GM19395 (cell line): ENCODE results near the gene OSBPL10.
A peak's percentile ranks its signal among the peaks of the same experiment; 100 is the strongest.
"Not testable (repeated sequence)": the region's sequence is repeated elsewhere in the genome, so short reads cannot be mapped to it uniquely, and the experiment has no call there.

Source experiments
- ATAC-seq: cut with Tn5 transposase; IDR thresholded peaks from one replicate; pipeline ENCODE4 v1.9.1; 2021; ENCODE audit warnings: mild to moderate bottlenecking, moderate library complexity; ENCODE audit not compliant: unreplicated experiment

Gene OSBPL10

DNA sequence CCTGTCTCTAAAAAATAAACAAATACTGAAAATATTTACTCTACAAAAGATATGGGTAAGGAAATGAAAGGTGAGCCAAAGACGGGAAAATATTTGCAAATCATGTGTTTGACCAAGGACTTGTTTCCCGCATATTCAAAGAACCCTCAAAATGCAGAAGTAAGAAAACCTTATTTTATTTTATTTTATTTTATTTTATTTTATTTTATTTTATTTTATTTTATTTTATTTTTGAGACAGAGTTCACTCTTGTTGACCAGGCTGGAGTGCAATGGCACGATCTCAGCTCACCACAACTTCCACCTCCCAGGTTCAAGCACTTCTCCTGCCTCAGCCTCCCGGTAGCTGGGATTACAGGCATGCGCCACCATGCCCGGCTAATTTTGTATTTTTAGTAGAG, 11.9 kb upstream of the OSBPL10 start:
- not testable (repeated sequence) for ATAC-seq

DNA sequence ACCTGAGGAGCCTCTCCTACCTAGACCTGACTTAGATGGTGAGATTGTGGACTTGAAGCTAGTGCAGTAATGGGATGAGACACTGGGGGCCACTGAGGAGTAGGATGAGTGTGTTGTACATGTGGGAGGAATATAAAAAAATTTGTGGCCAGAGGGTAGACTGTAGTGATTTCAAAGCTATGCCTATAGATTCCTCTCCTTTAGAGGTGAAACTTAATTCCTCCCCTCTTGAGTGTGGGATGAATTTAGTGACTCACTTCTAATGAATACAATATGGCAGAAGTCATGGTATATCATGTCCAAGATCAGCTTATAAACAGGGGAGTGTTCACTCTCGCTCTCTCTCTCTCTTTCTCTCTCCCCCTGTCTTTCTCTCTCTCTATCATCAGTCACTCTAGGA, 7.2 kb upstream of the OSBPL10 start:
- ATAC-seq, result no peak

DNA sequence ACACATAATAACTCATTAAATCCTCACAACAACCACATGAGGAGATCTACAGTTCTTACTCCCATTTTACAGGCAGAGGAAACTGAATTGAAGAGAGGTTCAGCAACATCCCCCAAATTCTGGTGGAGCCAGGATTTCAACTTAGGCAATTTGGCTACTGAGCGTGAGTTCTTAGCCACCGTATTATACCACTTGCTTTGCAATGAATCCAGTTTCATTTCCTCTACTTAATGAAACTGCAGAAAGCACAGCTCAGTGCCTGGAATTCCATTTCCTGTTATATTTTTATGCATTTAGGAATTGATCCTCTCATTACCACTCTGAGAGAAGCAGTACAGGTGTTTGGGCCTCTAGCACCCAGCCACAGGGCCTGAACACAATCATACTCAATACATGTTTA, 4.8 kb upstream of the OSBPL10 start:
- ATAC-seq, result no peak

DNA sequence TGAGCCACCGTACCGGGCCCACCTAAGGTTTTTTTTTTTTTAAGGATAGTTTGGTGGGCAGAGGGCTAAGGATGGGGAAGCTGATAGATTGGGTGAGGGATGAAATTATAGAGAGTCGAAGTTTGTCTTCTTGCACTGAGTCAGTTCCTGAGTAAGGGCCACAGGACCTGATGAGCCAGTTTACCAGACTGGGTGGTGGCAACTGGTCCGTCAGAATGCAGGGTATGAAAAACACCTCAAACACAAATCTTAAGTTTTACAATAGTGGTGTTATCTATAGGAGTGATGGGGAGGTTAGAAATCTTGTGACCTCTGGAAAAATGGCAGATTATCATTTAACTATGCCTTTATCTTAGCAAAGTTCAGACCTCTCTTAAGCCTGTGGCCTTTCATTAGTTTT, 3.3 kb upstream of the OSBPL10 start:
- no peak for ATAC-seq

DNA sequence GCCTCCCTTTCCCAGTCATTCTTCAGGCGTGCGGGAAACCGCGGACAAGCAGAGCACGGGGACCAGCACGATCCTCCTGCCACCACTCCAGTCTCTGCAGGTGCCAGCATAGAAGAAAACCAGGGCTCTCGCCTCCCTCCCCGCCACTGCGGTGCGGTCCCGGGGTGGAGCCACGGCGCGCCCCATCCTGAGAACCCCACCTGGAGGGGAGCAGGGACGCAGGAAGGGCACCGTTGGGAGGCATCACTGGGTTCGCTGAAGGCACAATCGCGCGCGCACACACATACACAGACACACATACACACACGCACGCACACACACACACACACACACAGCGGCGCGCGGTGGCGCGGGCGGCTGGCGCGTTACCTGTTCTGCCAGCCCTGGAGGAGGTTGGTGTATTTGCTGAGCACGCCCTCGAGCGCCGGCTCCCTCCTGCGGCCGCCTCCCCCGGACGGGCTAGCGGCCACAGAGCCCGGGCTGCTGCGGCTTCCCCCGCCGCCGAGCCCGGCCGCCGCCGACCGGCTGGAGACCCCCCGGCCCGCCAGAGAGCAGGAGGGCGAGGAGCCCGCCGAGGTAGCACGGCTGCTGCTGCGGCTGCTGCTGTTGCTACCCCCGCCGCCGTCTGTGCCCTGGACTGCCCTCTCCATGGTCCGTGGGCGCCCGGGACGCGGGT, 394 bp downstream of the OSBPL10 start:
- ATAC-seq, result peak; percentile 48

DNA sequence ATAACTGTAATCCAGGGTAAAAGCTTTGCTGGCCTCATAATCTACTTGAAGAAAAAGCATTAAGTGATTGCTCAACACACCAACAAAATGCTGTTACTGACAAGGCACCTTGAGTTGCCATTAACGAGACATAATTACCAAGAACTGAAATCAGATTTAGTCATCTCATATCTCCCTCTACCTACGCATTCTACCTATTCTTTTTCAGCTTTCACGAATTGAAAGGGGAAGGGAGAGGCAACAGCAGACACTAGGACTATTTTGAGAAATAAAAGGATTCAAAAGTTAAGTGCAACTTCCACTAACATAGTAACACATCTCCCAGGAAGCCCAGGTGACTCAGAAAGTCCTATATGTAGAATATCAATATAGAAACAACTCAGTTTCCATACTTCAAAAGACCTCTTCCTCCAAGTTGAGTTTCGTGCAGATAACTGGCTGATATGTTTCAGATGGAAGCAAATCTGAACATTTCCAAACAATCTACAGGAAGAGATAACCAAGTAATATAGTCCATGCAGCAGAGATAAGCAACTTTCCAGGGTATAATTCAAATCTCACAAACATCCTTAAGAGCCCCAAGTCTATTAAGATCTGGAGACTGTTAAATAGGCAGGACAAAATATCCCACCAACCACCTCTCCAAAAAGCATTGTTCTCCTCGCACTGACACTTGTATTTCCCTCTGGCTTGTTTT, 1.9 kb downstream of the OSBPL10 start:
- peak; percentile 66 for ATAC-seq

DNA sequence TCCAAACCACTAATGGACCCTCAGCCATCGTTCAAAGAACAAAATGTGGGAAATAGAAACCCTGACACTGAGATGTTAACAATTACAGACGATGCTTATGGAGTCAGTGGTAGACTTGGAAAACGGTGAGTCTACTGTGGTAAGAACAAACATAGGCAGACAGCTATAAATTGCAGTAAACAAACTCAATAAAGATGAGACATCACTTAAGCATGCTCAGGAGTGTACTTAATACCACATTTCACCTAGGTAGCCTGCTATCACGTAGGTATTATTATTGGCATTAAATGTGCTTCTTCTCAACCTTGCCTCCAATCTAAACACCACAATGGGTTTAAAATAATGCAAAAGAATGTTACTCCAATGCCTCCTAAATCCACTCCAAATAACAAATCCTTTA, 2.5 kb downstream of the OSBPL10 start:
- ATAC-seq, result no peak

DNA sequence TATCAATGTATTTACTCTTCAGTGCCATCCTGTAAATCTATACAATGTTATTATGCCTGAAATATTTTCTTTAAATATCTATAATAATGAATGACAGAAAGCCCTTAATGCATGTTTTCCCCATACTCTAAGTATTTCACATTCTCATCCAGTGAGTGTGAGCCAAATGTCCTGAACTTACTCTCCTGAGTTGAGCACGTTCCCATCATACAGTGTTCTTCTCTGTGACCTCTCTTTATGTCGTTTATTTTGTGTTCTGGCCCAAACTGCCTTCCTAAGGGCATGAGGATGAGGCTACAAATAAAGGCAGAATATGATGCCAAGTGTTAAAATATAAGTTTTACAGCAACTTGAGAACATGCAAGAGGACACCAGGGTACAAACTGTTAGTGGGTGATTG, 3.3 kb downstream of the OSBPL10 start:
- no peak for ATAC-seq

DNA sequence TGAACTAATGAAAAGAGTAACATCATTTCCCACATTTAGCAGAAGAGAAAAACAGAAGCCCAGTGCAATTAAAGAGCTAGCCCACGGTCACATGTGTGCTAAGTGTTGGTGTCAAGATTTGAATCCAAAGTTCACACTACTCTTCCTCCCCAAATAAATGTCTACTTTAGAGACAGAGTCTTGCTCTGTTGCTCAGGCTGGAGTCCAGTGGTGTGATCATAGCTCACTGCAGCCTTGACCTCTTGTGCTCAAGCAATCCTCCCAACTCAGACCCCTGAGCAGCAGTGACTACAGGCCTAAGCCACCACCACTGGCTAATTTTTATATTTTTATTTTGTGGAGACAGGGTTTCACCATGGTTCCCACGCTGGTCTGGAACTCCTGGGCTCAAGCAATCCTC, 4.8 kb downstream of the OSBPL10 start:
- no peak for ATAC-seq

DNA sequence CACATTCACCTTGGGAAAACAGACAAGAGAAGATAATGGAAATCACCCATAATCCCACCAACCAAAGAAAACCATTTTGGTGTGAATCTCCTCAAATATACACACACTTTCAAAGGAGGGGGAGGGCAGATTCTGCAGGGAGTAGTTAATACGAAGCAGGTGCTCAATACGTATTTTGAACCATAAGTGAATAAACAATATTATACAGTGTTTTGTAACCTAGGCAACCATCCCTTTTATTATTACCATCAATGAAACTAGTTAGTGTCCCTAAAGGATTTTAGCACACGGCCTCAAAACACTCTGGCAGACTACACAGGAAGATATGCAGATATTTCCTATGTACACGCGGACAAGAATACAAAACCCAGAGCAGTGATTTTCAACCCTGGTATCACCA, 6.1 kb downstream of the OSBPL10 start:
- no peak for ATAC-seq

DNA sequence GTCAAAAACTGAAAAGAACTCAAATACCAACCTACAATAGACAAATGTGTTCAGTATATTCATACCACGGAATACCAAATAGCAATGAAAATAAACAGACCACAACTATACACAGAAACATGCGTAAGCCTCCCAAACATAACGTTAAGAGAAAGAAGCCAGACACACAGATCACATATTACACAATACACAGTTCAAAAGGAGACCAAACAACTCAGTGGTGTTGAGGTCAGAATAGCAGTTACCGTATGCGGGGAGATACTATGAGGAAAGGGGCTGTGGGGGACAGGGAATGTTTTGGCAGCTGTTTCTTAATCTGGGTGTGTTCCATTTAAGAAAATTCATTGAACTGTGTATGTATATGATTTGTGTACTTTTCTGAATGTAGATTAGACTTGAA, 6.6 kb downstream of the OSBPL10 start:
- no peak for ATAC-seq

DNA sequence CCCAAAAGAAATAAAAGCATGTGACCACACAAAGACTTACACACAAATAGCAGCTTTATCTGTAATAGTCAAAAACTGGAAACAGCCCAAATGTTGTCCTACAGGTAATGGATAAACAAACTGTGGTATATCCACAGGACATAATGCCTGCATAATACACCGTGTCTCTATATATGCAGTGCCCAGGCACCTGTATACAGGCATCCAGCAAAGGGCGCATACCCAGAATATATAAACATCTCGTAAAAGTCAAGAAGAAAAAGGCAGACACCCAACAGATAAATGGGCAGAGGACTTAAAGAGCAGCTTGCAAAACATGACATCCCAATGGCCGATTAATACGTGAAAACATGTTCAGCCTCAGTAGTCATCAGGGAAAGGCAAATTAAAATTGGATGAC, 7.2 kb downstream of the OSBPL10 start:
- ATAC-seq, result no peak

DNA sequence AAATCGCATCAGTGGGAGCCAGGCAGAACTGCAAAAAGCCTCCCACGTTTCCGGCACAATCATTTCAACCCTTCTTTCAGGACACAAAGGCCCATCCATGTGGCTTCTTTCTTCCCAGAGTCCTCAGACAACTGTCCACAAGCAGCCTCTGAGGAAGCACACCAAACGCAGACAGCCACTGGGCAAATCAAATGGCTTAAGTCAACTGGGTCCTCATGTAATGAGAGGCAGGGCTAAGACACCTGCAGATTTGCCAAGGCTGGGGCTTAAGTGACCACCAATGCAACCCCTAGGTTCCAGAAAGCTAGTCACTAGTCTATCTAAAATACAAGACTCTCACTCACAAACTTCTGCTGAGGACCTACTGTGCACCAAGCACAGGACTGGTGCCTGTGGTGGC, 8.0 kb downstream of the OSBPL10 start:
- no peak for ATAC-seq

DNA sequence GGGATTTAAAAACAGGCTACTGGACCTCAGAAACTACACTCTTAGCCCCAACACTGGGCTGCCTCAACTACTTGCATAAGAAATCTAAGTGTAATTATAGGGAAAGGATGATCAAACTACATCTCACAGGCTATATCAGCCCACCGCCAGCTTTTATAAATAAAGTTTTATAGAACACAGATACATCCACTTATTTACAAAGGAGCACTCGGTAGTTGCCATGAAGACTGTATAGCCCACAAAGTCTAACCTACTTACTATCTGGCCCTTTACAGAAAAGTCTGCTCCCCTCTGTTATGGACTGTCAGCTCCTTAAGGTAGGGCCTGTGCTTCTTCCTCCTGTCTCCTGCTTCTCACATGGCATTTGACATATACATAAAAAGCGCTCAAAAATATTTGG, 9.5 kb downstream of the OSBPL10 start:
- no peak for ATAC-seq

DNA sequence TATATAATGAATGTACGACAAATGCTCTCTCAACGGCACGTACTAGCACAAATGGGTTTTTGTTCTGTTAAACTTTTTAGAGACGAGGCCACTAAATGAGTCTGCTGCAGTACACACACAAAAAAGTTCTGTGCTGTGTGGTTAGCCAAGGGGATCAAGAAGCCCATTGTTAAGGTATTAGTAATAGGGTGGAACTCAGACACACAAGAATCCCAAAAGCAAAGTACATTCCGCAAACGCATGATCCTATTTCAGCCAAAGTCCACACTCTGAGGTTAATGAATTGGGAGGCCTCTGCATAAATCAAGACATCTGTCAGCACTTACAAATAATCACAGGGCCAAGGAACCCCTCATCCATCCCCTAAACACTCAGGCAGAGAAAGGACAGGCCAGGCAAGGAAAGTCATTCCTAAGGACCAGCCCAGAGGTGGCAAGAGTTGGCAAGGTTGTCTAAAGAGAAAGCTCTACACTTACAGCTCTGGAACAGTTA, 12.1 kb downstream of the OSBPL10 start:
- no peak for ATAC-seq

DNA sequence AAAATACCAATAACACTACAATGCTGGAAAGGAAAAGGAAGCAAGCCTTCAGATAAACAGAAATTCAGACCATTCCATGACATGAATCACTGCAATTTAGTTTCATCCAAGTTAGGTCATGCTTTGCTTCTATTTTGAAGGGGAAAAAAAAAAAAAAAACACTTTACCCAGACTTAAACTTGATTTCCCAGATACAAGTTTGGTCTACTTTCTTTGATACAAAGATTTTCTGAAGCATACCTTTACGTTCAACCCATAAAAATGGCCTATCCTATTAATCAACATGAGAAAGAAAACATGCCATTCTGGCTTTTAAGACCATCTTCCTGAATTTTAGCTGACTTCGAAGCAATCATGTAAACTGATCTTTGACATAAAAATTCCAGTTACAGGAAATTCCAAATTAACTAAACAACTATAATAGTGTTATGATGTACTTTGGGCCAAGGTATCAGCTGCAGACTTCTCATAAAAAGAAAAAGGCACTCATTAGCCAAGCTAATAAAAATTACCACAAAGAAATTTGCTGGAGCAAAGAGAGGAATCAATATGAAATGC, 12.6 kb downstream of the OSBPL10 start:
- no peak for ATAC-seq

DNA sequence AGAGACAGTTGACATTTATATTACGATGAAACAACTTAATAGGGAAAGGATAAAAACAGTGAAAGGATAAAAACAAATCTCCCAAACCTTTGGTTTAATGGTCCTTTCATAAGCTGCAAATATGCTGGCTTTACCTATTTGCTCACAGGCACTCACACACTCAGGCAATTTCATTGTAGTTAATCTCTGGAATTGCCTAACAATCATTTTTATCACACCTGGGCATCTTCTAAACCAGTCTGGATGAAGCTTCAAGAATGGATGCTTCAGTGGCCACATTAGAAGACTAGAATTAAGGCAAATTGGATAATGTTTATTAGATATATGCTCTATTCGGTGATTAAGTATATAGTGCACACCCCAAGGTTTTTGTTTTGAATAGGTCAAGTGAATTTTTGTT, 13.5 kb downstream of the OSBPL10 start:
- ATAC-seq, result no peak

DNA sequence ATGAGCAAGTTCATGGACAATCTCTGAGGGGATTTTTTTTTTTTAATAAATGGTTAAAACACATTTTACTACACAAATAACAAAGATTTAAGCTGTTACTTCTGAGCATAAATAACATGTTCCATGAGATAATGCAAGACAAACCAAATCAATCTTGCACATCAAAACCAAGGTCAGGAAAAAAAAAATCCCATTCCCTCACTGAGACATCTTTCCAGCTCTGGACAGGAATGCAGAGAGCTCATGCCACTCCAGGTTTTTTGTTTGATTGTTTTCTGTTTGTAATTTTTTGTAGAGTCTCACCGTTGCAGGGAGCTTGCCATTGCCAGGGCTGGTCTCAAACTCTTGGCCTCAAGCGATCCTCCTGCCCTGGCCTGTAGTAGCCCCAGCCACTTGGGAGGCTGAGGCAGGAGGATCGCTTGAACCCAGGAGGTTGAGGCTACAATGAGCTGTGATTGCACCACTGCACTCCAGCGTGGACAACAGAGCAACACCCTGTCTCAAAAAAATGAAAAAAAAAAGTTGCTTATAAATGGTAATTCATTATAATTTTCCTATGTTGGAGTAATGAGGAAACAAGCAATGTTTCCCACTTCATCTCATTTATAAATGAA, 14.0 kb downstream of the OSBPL10 start:
- ATAC-seq, result no peak

DNA sequence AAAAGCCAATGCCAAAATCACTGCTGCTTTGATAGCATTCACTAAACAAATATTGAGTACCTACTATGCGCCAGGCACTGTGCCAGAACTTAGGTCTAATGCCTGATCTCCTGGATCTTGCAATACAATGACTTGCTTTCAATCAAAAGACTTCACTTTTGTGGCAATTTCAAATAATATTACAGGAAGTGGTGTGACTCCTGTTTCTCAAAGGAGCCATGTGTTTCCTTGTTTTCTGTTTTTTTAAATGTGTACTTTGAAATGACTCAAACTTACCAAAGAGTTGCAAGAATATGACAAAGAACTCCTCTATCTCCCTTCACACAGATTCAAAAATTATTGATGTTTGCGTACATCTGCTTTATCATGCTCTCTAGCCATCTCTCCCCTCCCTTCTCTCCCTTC, 18.3 kb downstream of the OSBPL10 start:
- ATAC-seq, result no peak

DNA sequence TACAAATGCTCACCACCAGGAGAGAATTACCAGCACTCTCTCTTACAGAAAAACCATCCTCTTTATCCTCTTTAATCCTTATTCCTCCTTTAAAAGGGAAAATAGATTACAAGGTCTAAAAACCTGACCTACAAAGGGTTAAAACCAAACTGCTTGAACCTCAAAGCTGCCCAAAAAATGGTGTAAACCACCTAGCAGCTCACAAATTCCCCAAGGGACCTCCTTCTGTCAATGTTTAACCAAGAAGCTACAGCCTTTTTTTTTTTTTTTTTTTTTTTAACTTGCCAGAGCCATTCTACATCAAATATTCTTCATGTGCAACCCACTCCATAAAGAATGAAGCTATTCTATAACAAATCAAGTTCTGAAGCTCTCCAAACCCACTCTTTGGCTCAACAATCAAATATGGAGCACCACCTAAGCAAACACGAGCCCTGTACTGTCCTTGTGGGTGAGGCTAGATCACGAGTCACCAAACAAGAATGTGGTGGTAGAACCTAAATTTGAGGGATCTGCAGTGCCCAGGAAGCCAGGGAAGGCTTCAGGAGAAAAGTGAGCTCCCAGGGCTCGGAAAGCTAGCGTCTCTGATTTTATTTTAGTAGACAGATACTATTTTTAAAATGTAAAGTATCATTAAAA, 20.1 kb downstream of the OSBPL10 start:
- peak; percentile 61 for ATAC-seq
